HEK293 (cell line): Measurements from ENCODE around the gene ABCF1.

Experiments used
- CTCF ChIA-PET: fragments of 350-600 bp; formaldehyde crosslinking; extraction: SDS; loops from one replicate; lab custom pipeline; 2021; ENCODE audit warnings: antibody characterized with exemption; lab: Yijun Ruan, JAX
- POLR2A ChIA-PET: fragments of 300-600 bp; formaldehyde crosslinking; extraction: SDS; loops from one replicate; lab custom pipeline; 2020; ENCODE audit warnings: antibody characterized with exemption, inconsistent platforms; lab: Yijun Ruan, JAX
- H3K27ac ChIP-seq: fragments of 200-500 bp; sonication (Bioruptor generic); 2 replicates; pipeline ENCODE4 v1.5.1; 2014; ENCODE audit warnings: low read depth, low read length, control low read depth, inconsistent platforms; ENCODE audit errors: extremely low read depth
- H3K36me3 ChIP-seq, 2 experiments: fragments of 200-500 bp in 1 of 2; sonication (Bioruptor generic) in 1 of 2; 1 replicate in 1 of 2; 2 replicates in 1 of 2; pipeline ENCODE4 v1.5.1; 2014 to 2017; ENCODE audit warnings: inconsistent platforms in 2 of 2, low read length in 2 of 2; ENCODE audit not compliant: control insufficient read depth in 2 of 2, insufficient read depth in 1 of 2
- H3K4me1 ChIP-seq: fragments of 200-500 bp; sonication (Bioruptor generic); 2 replicates; pipeline ENCODE4 v1.5.1; 2014; ENCODE audit warnings: mild to moderate bottlenecking, low read length, inconsistent platforms; ENCODE audit not compliant: control insufficient read depth, insufficient read depth
- H3K4me3 ChIP-seq: 2 replicates; pipeline ENCODE4 v1.5.1; 2011; ENCODE audit warnings: low read depth, mild to moderate bottlenecking, control low read depth, low read length, moderate library complexity
- H3K9me3 ChIP-seq: fragments of 200-500 bp; sonication (Bioruptor generic); 2 replicates; pipeline ENCODE4 v1.5.1; 2014; ENCODE audit warnings: low read depth, low read length, inconsistent platforms; ENCODE audit not compliant: control insufficient read depth, insufficient read depth
- SP2 ChIP-seq: fragments of 450-650 bp; formaldehyde crosslinking; IDR thresholded peaks from 2 replicates; pipeline ENCODE4 v1.5.1; 2016; ENCODE audit warnings: missing biosample characterization, missing genetic modification characterization
- TRIM28 ChIP-seq: IDR thresholded peaks from 2 replicates; pipeline ENCODE4 v1.6.1; 2011; ENCODE audit warnings: low read length, control low read depth, borderline replicate concordance
- YY1 ChIP-seq: fragments of 450-650 bp; formaldehyde crosslinking; IDR thresholded peaks from 2 replicates; pipeline ENCODE4 v1.5.1; 2018; ENCODE audit warnings: missing biosample characterization, missing genetic modification characterization
- ZBTB7A ChIP-seq: fragments of 450-650 bp; formaldehyde crosslinking; IDR thresholded peaks from 2 replicates; pipeline ENCODE4 v1.5.1; 2016; ENCODE audit warnings: low read depth, missing biosample characterization, missing genetic modification characterization
- ZFHX2 ChIP-seq: fragments of 450-650 bp; formaldehyde crosslinking; conservative IDR thresholded peaks from 2 replicates; pipeline ENCODE4 v1.5.1; 2016; ENCODE audit warnings: missing biosample characterization, missing genetic modification characterization
- ZFP3 ChIP-seq: fragments of 450-650 bp; formaldehyde crosslinking; IDR thresholded peaks from 2 replicates; pipeline ENCODE4 v1.5.1; 2016; ENCODE audit warnings: low read depth, missing biosample characterization, missing genetic modification characterization
- ZIC2 ChIP-seq: fragments of 450-650 bp; formaldehyde crosslinking; IDR thresholded peaks from 2 replicates; pipeline ENCODE4 v1.5.1; 2016; ENCODE audit warnings: missing biosample characterization, missing genetic modification characterization
- ZNF266 ChIP-seq: fragments of 450-650 bp; formaldehyde crosslinking; IDR thresholded peaks from 2 replicates; pipeline ENCODE4 v1.5.1; 2016; ENCODE audit warnings: missing biosample characterization, missing genetic modification characterization, low read depth
- ZNF416 ChIP-seq: fragments of 450-650 bp; formaldehyde crosslinking; IDR thresholded peaks from 2 replicates; pipeline ENCODE4 v1.5.1; 2016; ENCODE audit warnings: missing biosample characterization, missing genetic modification characterization
- ZNF596 ChIP-seq: fragments of 450-650 bp; IDR thresholded peaks from 2 replicates; pipeline ENCODE4 v1.5.0; 2018; ENCODE audit warnings: missing biosample characterization, mild to moderate bottlenecking, missing genetic modification characterization, moderate library complexity
- ZNF792 ChIP-seq: fragments of 450-650 bp; formaldehyde crosslinking; IDR thresholded peaks from 2 replicates; pipeline ENCODE4 v1.5.1; 2016; ENCODE audit warnings: missing biosample characterization, missing genetic modification characterization
- ZSCAN30 ChIP-seq: fragments of 450-650 bp; IDR thresholded peaks from 2 replicates; pipeline ENCODE4 v1.5.1; 2018; ENCODE audit warnings: missing biosample characterization, mild to moderate bottlenecking, missing genetic modification characterization, moderate library complexity
- ZXDB ChIP-seq: fragments of 450-650 bp; formaldehyde crosslinking; IDR thresholded peaks from 2 replicates; pipeline ENCODE4 v1.5.1; 2016; ENCODE audit warnings: missing biosample characterization, missing genetic modification characterization
- TF ChIP-seq, protein P1 (sequence below): fragments of 450-650 bp; formaldehyde crosslinking; IDR thresholded peaks from 2 replicates; pipeline ENCODE4 v1.5.1; 2016; ENCODE audit warnings: missing biosample characterization, missing genetic modification characterization
- TF ChIP-seq, protein P2 (sequence below): IDR thresholded peaks from 2 replicates; pipeline ENCODE4 v1.6.1; 2011; ENCODE audit warnings: mild to moderate bottlenecking, low read depth, low read length, borderline replicate concordance
- TF ChIP-seq, protein P3 (sequence below): fragments of 450-650 bp; IDR thresholded peaks from 2 replicates; pipeline ENCODE4 v1.5.1; 2018; ENCODE audit warnings: missing biosample characterization, mild to moderate bottlenecking, missing genetic modification characterization
- TF ChIP-seq, protein P4 (sequence below): fragments of 450-650 bp; formaldehyde crosslinking; IDR thresholded peaks from 2 replicates; pipeline ENCODE4 v1.5.1; 2016; ENCODE audit warnings: missing biosample characterization, missing genetic modification characterization
- TF ChIP-seq, protein P5 (sequence below): fragments of 450-650 bp; formaldehyde crosslinking; IDR thresholded peaks from 2 replicates; pipeline ENCODE4 v1.5.1; 2017; ENCODE audit warnings: missing biosample characterization, missing genetic modification characterization

ABCF1 gene

DNA sequence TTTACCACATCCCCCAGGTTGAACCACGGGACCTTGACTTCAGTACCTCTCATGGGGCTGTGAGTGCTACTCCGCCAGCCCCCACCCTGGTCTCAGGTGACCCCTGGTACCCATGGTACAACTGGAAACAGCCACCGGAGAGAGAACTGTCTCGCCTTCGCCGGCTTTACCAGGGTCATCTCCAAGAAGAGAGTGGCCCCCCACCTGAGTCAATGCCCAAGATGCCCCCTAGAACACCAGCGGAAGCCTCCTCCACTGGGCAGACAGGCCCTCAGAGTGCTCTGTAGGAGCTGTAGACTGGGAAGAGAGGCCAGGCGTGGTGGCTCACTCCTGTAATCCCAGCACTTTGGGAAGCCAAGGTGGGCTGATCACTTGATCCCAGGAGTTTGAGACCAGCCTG lies 54.3 kb downstream of the ABCF1 start:
- ChIA-PET CTCF (interaction anchor here (0.6 to 1.0 kb wide), 3 partner anchors 15 to 55 kb away, joined by 3 to 4 read pairs (median 3); no protein-coding TSS in a partner anchor), POLR2A (interaction anchor here (1.6 to 2.0 kb wide), 2 partner anchors 10 to 13 kb away, joined by 11 to 15 read pairs; no protein-coding TSS in a partner anchor)
- TF ChIP-seq ZIC2 (tag by site-specific recombination): no peak
- no peak for TF ChIP-seq ZSCAN30 (tag by site-specific recombination)
- TF ChIP-seq, protein P1, sequence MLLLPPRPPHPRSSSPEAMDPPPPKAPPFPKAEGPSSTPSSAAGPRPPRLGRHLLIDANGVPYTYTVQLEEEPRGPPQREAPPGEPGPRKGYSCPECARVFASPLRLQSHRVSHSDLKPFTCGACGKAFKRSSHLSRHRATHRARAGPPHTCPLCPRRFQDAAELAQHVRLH (tag by site-specific recombination): no peak
- TF ChIP-seq SP2 (tag by site-specific recombination): no peak
- no peak for TF ChIP-seq ZNF266 (tag by site-specific recombination)
- TF ChIP-seq ZNF792 (tag by site-specific recombination): no peak
- TF ChIP-seq, protein P2, sequence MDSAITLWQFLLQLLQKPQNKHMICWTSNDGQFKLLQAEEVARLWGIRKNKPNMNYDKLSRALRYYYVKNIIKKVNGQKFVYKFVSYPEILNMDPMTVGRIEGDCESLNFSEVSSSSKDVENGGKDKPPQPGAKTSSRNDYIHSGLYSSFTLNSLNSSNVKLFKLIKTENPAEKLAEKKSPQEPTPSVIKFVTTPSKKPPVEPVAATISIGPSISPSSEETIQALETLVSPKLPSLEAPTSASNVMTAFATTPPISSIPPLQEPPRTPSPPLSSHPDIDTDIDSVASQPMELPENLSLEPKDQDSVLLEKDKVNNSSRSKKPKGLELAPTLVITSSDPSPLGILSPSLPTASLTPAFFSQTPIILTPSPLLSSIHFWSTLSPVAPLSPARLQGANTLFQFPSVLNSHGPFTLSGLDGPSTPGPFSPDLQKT: no peak
- TF ChIP-seq, protein P3, sequence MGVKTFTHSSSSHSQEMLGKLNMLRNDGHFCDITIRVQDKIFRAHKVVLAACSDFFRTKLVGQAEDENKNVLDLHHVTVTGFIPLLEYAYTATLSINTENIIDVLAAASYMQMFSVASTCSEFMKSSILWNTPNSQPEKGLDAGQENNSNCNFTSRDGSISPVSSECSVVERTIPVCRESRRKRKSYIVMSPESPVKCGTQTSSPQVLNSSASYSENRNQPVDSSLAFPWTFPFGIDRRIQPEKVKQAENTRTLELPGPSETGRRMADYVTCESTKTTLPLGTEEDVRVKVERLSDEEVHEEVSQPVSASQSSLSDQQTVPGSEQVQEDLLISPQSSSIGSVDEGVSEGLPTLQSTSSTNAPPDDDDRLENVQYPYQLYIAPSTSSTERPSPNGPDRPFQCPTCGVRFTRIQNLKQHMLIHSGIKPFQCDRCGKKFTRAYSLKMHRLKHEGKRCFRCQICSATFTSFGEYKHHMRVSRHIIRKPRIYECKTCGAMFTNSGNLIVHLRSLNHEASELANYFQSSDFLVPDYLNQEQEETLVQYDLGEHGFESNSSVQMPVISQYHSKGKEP (tag by site-specific recombination): no peak
- no peak for TF ChIP-seq TRIM28
- TF ChIP-seq ZFHX2 (tag by site-specific recombination): no peak
- no peak for TF ChIP-seq ZNF416 (tag by site-specific recombination)
- TF ChIP-seq, protein P4, sequence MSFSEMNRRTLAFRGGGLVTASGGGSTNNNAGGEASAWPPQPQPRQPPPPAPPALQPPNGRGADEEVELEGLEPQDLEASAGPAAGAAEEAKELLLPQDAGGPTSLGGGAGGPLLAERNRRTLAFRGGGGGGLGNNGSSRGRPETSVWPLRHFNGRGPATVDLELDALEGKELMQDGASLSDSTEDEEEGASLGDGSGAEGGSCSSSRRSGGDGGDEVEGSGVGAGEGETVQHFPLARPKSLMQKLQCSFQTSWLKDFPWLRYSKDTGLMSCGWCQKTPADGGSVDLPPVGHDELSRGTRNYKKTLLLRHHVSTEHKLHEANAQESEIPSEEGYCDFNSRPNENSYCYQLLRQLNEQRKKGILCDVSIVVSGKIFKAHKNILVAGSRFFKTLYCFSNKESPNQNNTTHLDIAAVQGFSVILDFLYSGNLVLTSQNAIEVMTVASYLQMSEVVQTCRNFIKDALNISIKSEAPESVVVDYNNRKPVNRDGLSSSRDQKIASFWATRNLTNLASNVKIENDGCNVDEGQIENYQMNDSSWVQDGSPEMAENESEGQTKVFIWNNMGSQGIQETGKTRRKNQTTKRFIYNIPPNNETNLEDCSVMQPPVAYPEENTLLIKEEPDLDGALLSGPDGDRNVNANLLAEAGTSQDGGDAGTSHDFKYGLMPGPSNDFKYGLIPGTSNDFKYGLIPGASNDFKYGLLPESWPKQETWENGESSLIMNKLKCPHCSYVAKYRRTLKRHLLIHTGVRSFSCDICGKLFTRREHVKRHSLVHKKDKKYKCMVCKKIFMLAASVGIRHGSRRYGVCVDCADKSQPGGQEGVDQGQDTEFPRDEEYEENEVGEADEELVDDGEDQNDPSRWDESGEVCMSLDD (tag by site-specific recombination): no peak
- TF ChIP-seq ZNF596: no peak
- no peak for TF ChIP-seq YY1 (tag by site-specific recombination)
- TF ChIP-seq ZXDB (tag by site-specific recombination): no peak
- TF ChIP-seq, protein P5, sequence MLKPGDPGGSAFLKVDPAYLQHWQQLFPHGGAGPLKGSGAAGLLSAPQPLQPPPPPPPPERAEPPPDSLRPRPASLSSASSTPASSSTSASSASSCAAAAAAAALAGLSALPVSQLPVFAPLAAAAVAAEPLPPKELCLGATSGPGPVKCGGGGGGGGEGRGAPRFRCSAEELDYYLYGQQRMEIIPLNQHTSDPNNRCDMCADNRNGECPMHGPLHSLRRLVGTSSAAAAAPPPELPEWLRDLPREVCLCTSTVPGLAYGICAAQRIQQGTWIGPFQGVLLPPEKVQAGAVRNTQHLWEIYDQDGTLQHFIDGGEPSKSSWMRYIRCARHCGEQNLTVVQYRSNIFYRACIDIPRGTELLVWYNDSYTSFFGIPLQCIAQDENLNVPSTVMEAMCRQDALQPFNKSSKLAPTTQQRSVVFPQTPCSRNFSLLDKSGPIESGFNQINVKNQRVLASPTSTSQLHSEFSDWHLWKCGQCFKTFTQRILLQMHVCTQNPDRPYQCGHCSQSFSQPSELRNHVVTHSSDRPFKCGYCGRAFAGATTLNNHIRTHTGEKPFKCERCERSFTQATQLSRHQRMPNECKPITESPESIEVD (tag by site-specific recombination): no peak
- no peak for TF ChIP-seq ZBTB7A (tag by site-specific recombination)
- no peak for TF ChIP-seq ZFP3 (tag by site-specific recombination)
- Histone ChIP-seq H3K4me3 (no peak overlapping the region), H3K9me3 (no peaks in the 10 kb centered on the region), H3K4me1 (no peaks in the 10 kb centered on the region; the same call in 1 of the 2 replicates), H3K27ac (no peak overlapping the region), H3K36me3 (peaks cover 65 to 85% of the 10 kb centered on the region in 2 experiments; a peak in 2 of 3 replicates)
